Measurements from ENCODE around the gene ANO6. TPM values are rescaled to one million over a fixed set of nuclear protein-coding genes. Genes with fewer than 3 reads are reported as not detected.

The ANO6 gene
- total RNA-seq, 2 experiments from 2014 or later, result 23.1 to 24.4 TPM

GRCh38 chr12:45351921-45352670 lies 136.2 kb downstream of the ANO6 start:
- Mint-ChIP-seq H3K36me3 (peaks cover 47% of the 10 kb centered on the region), H3K4me3 (no peak overlapping the region), H3K4me1 (peaks cover 8% of the 10 kb centered on the region), H3K27ac (no peak overlapping the region), H3K9me3 (peaks cover 5% of the 10 kb centered on the region), H3K27me3 (no peaks in the 10 kb centered on the region)
- no peak for DNase-seq
- POLR2A ChIA-PET, result no interaction called here
- no peak for ATAC-seq (ENCODE audit: low read depth)

- ATAC-seq (ENCODE audit: low read depth), result no peak
- Mint-ChIP-seq H3K27ac (no peak overlapping the region), H3K4me1 (peaks cover 8% of the 10 kb centered on the region), H3K27me3 (no peaks in the 10 kb centered on the region), H3K4me3 (no peak overlapping the region), H3K36me3 (peaks cover 42% of the 10 kb centered on the region), H3K9me3 (peaks cover 5% of the 10 kb centered on the region)
- no peak for DNase-seq
- POLR2A ChIA-PET, result no interaction called here
Observed at GRCh38 chr12:45353944-45354343, 138.0 kb downstream of the ANO6 start.

- DNase-seq (no peak), ATAC-seq (ENCODE audit: low read depth) (peak; percentile 33)
- Mint-ChIP-seq H3K36me3 (peaks cover 42% of the 10 kb centered on the region), H3K4me1 (peaks cover 8% of the 10 kb centered on the region), H3K27ac (no peak overlapping the region), H3K4me3 (no peak overlapping the region), H3K9me3 (peaks cover 5% of the 10 kb centered on the region), H3K27me3 (no peaks in the 10 kb centered on the region)
- POLR2A ChIA-PET, result no interaction called here
Observed at GRCh38 chr12:45354399-45354798, 138.5 kb downstream of the ANO6 start.

- POLR2A ChIA-PET, result no interaction called here
- Mint-ChIP-seq H3K9me3 (peaks cover 5% of the 10 kb centered on the region), H3K36me3 (peaks cover 41% of the 10 kb centered on the region), H3K4me1 (peaks cover 8% of the 10 kb centered on the region), H3K4me3 (no peak overlapping the region), H3K27me3 (no peaks in the 10 kb centered on the region), H3K27ac (no peak overlapping the region)
- ATAC-seq (ENCODE audit: low read depth) (no peak), DNase-seq (no peak)
Observed at GRCh38 chr12:45355730-45356129, 139.8 kb downstream of the ANO6 start.

- POLR2A ChIA-PET, result no interaction called here
- peaks cover 37% of the 10 kb centered on the region for H3K36me3 Mint-ChIP-seq
- ATAC-seq (ENCODE audit: low read depth), result no peak
Observed at GRCh38 chr12:45356822-45357538, 141.1 kb downstream of the ANO6 start.

GRCh38 chr12:45357539-45358417 lies 141.9 kb downstream of the ANO6 start:
- Mint-ChIP-seq H3K4me1 (peaks cover 7% of the 10 kb centered on the region), H3K36me3 (peaks cover 38% of the 10 kb centered on the region), H3K9me3 (peaks cover 1% of the 10 kb centered on the region), H3K27me3 (no peaks in the 10 kb centered on the region), H3K4me3 (no peak overlapping the region), H3K27ac (no peak overlapping the region)
- ATAC-seq (ENCODE audit: low read depth) (no peak), DNase-seq (no peak)
- POLR2A ChIA-PET, result no interaction called here

More at GRCh38 chr12:45356822-45357538, 141.1 kb downstream of the ANO6 start:
- no peaks in the 10 kb centered on the region for H3K27me3 Mint-ChIP-seq
- H3K4me3 Mint-ChIP-seq, result no peak overlapping the region
- peaks cover 7% of the 10 kb centered on the region for H3K4me1 Mint-ChIP-seq
- DNase-seq, result no peak
- H3K27ac Mint-ChIP-seq, result no peak overlapping the region
- H3K9me3 Mint-ChIP-seq, result peaks cover 1% of the 10 kb centered on the region

GRCh38 chr12:45362291-45362690 lies 146.4 kb downstream of the ANO6 start:
- DNase-seq, result no peak
- POLR2A ChIA-PET, result no interaction called here
- H3K27ac Mint-ChIP-seq, result no peak overlapping the region
- peaks cover 46% of the 10 kb centered on the region for H3K36me3 Mint-ChIP-seq
- ATAC-seq (ENCODE audit: low read depth), result no peak
- H3K4me1 Mint-ChIP-seq, result no peaks in the 10 kb centered on the region
- peaks cover 12% of the 10 kb centered on the region for H3K9me3 Mint-ChIP-seq
- H3K27me3 Mint-ChIP-seq, result no peaks in the 10 kb centered on the region
- H3K4me3 Mint-ChIP-seq, result no peak overlapping the region

- ATAC-seq (ENCODE audit: low read depth), result no peak
- POLR2A ChIA-PET, result no interaction called here
- DNase-seq, result no peak
- H3K9me3 Mint-ChIP-seq, result peaks cover 12% of the 10 kb centered on the region
- no peak overlapping the region for H3K4me3 Mint-ChIP-seq
- no peaks in the 10 kb centered on the region for H3K4me1 Mint-ChIP-seq
- H3K27me3 Mint-ChIP-seq, result no peaks in the 10 kb centered on the region
- H3K27ac Mint-ChIP-seq, result no peak overlapping the region
- peaks cover 48% of the 10 kb centered on the region for H3K36me3 Mint-ChIP-seq
Observed at GRCh38 chr12:45363903-45364302, 148.0 kb downstream of the ANO6 start.

GRCh38 chr12:45368841-45369489 lies 153.1 kb downstream of the ANO6 start:
- DNase-seq (no peak), ATAC-seq (ENCODE audit: low read depth) (no peak)
- POLR2A ChIA-PET, result no interaction called here
- peaks cover 32% of the 10 kb centered on the region for H3K36me3 Mint-ChIP-seq
- H3K4me1 Mint-ChIP-seq, result no peaks in the 10 kb centered on the region
- peaks cover 16% of the 10 kb centered on the region for H3K9me3 Mint-ChIP-seq
- H3K27me3 Mint-ChIP-seq, result no peaks in the 10 kb centered on the region
- no peak overlapping the region for H3K4me3 Mint-ChIP-seq
- no peak overlapping the region for H3K27ac Mint-ChIP-seq

- Mint-ChIP-seq H3K27ac (no peak overlapping the region), H3K9me3 (no peaks in the 10 kb centered on the region), H3K27me3 (no peaks in the 10 kb centered on the region), H3K4me3 (no peak overlapping the region), H3K36me3 (peaks cover 11% of the 10 kb centered on the region), H3K4me1 (no peaks in the 10 kb centered on the region)
- POLR2A ChIA-PET, result no interaction called here
- DNase-seq, result no peak
- no peak for ATAC-seq (ENCODE audit: low read depth)
Observed at GRCh38 chr12:45377815-45378214, 161.9 kb downstream of the ANO6 start.

GRCh38 chr12:45379261-45379660 lies 163.4 kb downstream of the ANO6 start:
- Mint-ChIP-seq H3K4me3 (no peak overlapping the region), H3K27ac (no peak overlapping the region)
- ATAC-seq (ENCODE audit: low read depth), result no peak

GRCh38 chr12:45381351-45381750 lies 165.5 kb downstream of the ANO6 start:
- H3K36me3 Mint-ChIP-seq, result peaks cover 34% of the 10 kb centered on the region
- no peak for DNase-seq
- ATAC-seq (ENCODE audit: low read depth), result no peak
- no peaks in the 10 kb centered on the region for H3K9me3 Mint-ChIP-seq
- H3K4me1 Mint-ChIP-seq, result no peaks in the 10 kb centered on the region
- POLR2A ChIA-PET, result no interaction called here
- no peak overlapping the region for H3K4me3 Mint-ChIP-seq
- no peak overlapping the region for H3K27ac Mint-ChIP-seq
- H3K27me3 Mint-ChIP-seq, result no peaks in the 10 kb centered on the region

More at GRCh38 chr12:45379261-45379660, 163.4 kb downstream of the ANO6 start:
- H3K27me3 Mint-ChIP-seq, result no peaks in the 10 kb centered on the region
- no peaks in the 10 kb centered on the region for H3K4me1 Mint-ChIP-seq
- POLR2A ChIA-PET, result no interaction called here
- no peak for DNase-seq
- H3K36me3 Mint-ChIP-seq, result peaks cover 21% of the 10 kb centered on the region
- H3K9me3 Mint-ChIP-seq, result no peaks in the 10 kb centered on the region

GRCh38 chr12:45388545-45388944 lies 172.7 kb downstream of the ANO6 start:
- no peaks in the 10 kb centered on the region for H3K4me1 Mint-ChIP-seq
- ATAC-seq (ENCODE audit: low read depth) (no peak), DNase-seq (no peak)
- peaks cover 45% of the 10 kb centered on the region for H3K36me3 Mint-ChIP-seq
- no peaks in the 10 kb centered on the region for H3K27me3 Mint-ChIP-seq
- H3K27ac Mint-ChIP-seq, result no peak overlapping the region
- H3K9me3 Mint-ChIP-seq, result no peaks in the 10 kb centered on the region
- H3K4me3 Mint-ChIP-seq, result no peak overlapping the region
- POLR2A ChIA-PET, result no interaction called here
